A549 treated with GW870086 at 1 μM for 4 hours (cell line): ENCODE measurements around the gene MAPKBP1. TPM values are rescaled to one million over a fixed set of nuclear protein-coding genes. Genes with fewer than 3 reads are reported as not detected.

Experiments used
- total RNA-seq: library from RNA; stranded (reverse); fragments of 200-300 nt; extraction: Qiagen RNA extraction; gene quantifications from 5 replicates; pipeline ENCODE4 v1.2.3, GENCODE V29; 2022; ENCODE audit warnings: low read depth

MAPKBP1 gene
- total RNA-seq = 2.0 to 5.6 TPM (median 4.9 TPM) in 5 replicates

GRCh38 chr15:41774062-41774881, at the start of gene MAPKBP1:
MAPKBP1 (plus strand) TSS chr15:41774484; CDS start chr15:41775276, 792 bp downstream.

GRCh38 chr15:41827880-41828806, 53.9 kb downstream of the MAPKBP1 start, which contains the start of gene JMJD7:
JMJD7 (plus strand) TSS chr15:41828092; CDS start chr15:41828125, 33 bp downstream.

GRCh38 chr15:41838400-41838897, 64.2 kb downstream of the MAPKBP1 start, which contains the start of gene PLA2G4B:
PLA2G4B (plus strand) TSS chr15:41838847; CDS start chr15:41838914, 67 bp downstream.

Other genes with a start within 250 kb of the MAPKBP1 start
- 8.8 to 12.8 TPM (median 10.5 TPM) in 5 replicates for gene RPAP1, start 230.2 kb upstream of the MAPKBP1 start, total RNA-seq
- gene TYRO3, start 215.3 kb upstream of the MAPKBP1 start, total RNA-seq = 12.8 to 17.1 TPM (median 15.8 TPM) in 5 replicates
- 4.9 to 7.6 TPM (median 7.1 TPM) in 5 replicates for gene MGA, start 114.1 kb upstream of the MAPKBP1 start, total RNA-seq
- gene JMJD7, start 53.6 kb downstream of the MAPKBP1 start, total RNA-seq = 2.3 to 4.4 TPM (median 2.8 TPM) in 5 replicates
- 0.98 to 2.3 TPM (median 2.1 TPM) in 5 replicates for gene PLA2G4B, start 64.4 kb downstream of the MAPKBP1 start, total RNA-seq
- 0.10 to 0.36 TPM (median 0.16 TPM) in 5 replicates for gene SPTBN5, start 119.6 kb downstream of the MAPKBP1 start, total RNA-seq
- 11.7 to 14.0 TPM (median 13.3 TPM) in 5 replicates for gene EHD4, start 198.1 kb downstream of the MAPKBP1 start, total RNA-seq
- not detected in 5 replicates for gene PLA2G4E, start 246.6 kb downstream of the MAPKBP1 start, total RNA-seq